CD4-positive, alpha-beta memory T cell (primary cell): ENCODE results near the gene GALNT12. TPM values are rescaled to one million over a fixed set of nuclear protein-coding genes. Genes with fewer than 3 reads are reported as not detected.

Experiments used
- CTCF ChIA-PET: fragments of 350-600 bp; sonication (Branson Sonifier 250); formaldehyde crosslinking; loops from one replicate; lab custom pipeline; 2021; ENCODE audit warnings: inconsistent platforms; ENCODE audit not compliant: partially characterized antibody; lab: Charles Lee
- POLR2A ChIA-PET: fragments of 350-600 bp; sonication (Branson Sonifier 250); formaldehyde crosslinking; loops from one replicate; lab custom pipeline; 2021; ENCODE audit not compliant: partially characterized antibody; lab: Charles Lee
- DNase-seq, 5 donors: peaks; one replicate each; pipeline versions ENCODE4 v3.0.0 to v3.0.0-alpha.2; 2020 to 2022; ENCODE audit warnings: mixed read lengths in 1 of 5
- H3K27ac ChIP-seq: one replicate; pipeline ENCODE4 v1.7.0; 2013; ENCODE audit warnings: low read depth, low read length
- H3K27me3 ChIP-seq: 2 replicates; pipeline ENCODE4 v1.7.0; 2013; ENCODE audit warnings: mild to moderate bottlenecking, low read length, moderate library complexity; ENCODE audit not compliant: insufficient read depth
- H3K36me3 ChIP-seq: 2 replicates; pipeline ENCODE4 v1.7.0; 2013; ENCODE audit warnings: mild to moderate bottlenecking, low read length, moderate library complexity; ENCODE audit not compliant: insufficient read depth
- H3K4me1 ChIP-seq: 2 replicates; pipeline ENCODE4 v1.7.0; 2013; ENCODE audit warnings: mild to moderate bottlenecking, low read length, moderate library complexity; ENCODE audit not compliant: insufficient read depth
- H3K4me3 ChIP-seq, 2 donors: one replicate each; pipeline ENCODE4 v1.7.0; 2013; ENCODE audit warnings: low read length in 2 of 2, mild to moderate bottlenecking in 1 of 2
- H3K9me3 ChIP-seq, 2 donors: one replicate each; pipeline ENCODE4 v1.7.0; 2013; ENCODE audit warnings: low read length in 2 of 2, control low read depth in 1 of 2; ENCODE audit not compliant: control insufficient read depth in 1 of 2
- H3K27ac Mint-ChIP-seq, 7 donors: one replicate each; pipeline ENCODE4 v1.8.0; 2020 to 2021; ENCODE audit warnings: mixed read lengths in 7 of 7, mild to moderate bottlenecking in 6 of 7, inconsistent platforms in 3 of 7, moderate library complexity in 3 of 7
- H3K27me3 Mint-ChIP-seq, 2 donors: one replicate each; pipeline ENCODE4 v1.8.0; 2020 to 2021; ENCODE audit warnings: mixed read lengths in 2 of 2
- H3K36me3 Mint-ChIP-seq, 2 donors: one replicate each; pipeline ENCODE4 v1.8.0; 2020 to 2021; ENCODE audit warnings: mixed read lengths in 2 of 2, inconsistent platforms in 1 of 2, mild to moderate bottlenecking in 1 of 2
- H3K4me1 Mint-ChIP-seq, 4 donors: one replicate each; pipeline ENCODE4 v1.8.0; 2020 to 2021; ENCODE audit warnings: mixed read lengths in 4 of 4, mild to moderate bottlenecking in 1 of 4
- H3K4me3 Mint-ChIP-seq, 8 donors: one replicate each; pipeline ENCODE4 v1.8.0; 2020 to 2021; ENCODE audit warnings: mixed read lengths in 8 of 8, mild to moderate bottlenecking in 7 of 8, moderate library complexity in 6 of 8, inconsistent platforms in 3 of 8
- H3K9me3 Mint-ChIP-seq, 8 donors: one replicate each; pipeline ENCODE4 v1.8.0; 2020 to 2021; ENCODE audit warnings: mixed read lengths in 8 of 8, mild to moderate bottlenecking in 5 of 8, inconsistent platforms in 3 of 8, moderate library complexity in 1 of 8
- intact Hi-C: fragments of 100-400 bp; cut with micrococcal nuclease; formaldehyde crosslinking; loops from one replicate; pipeline ENCODE4 v1.15.1; 2023
- polyA plus RNA-seq, 2 donors: library from polyadenylated mRNA; unstranded; fragments of 300-500 nt; fragmentation: Illumina TruSeq; gene quantifications; one replicate each; pipeline ENCODE4 v1.2.3, GENCODE V29; 2021
- total RNA-seq, 2 experiments: library from RNA; stranded (reverse); gene quantifications; one replicate each; pipeline ENCODE4 v1.2.3, GENCODE V29; 2021

GALNT12 gene
- total and polyA plus RNA-seq, 4 experiments from 2014 or later = 3.1 to 13.8 (median 8.6) TPM

DNA sequence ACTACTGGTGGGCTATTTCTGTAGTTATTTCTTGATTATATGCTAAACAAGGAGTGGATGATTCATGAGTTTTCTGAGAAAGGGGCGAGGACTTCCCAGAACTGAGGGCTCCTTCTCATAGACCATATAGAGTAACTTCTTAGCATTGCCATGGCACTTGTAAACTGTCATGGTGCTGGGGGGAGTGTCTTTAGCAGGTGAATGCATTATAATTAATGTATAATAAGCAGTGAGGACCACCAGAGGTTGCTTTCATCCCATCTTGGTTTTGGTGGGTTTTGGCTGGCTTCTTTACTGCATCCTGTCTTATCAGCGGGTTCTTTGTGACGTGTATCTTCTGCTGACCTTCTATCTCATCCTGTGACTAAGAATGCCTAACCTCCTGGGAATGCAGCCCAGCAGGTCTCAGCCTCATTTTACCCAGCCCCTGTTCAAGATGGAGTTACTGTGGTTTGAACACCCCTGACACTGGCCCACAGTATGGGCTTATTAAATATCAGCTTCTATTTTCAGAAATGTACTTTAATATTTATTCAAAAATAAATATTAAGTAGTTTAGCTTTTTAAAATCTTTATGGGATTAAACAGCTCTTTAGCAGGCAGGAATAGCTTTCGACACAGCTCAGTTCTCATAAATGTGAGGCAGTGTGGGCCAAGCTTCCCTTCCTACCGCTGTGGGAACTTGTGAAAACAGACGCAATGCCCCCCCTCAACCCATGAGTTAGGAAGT is 44.4 kb downstream of the GALNT12 start:
- Histone ChIP-seq H3K4me1 (no peaks in the 10 kb centered on the region), H3K27me3 (no peaks in the 10 kb centered on the region), H3K4me3 (no peak overlapping the region), H3K9me3 (no peaks in the 10 kb centered on the region), H3K36me3 (no peaks in the 10 kb centered on the region), H3K27ac (no peak overlapping the region)
- peaks cover 0 to 4% of the 10 kb centered on the region in 2 donors for H3K36me3 Mint-ChIP-seq
- intact Hi-C loops = no loop called here
- ChIA-PET POLR2A (no interaction called here), CTCF (no interaction called here)
- DNase-seq = no peak
- no peak overlapping the region for H3K4me3 Mint-ChIP-seq
- H3K27ac Mint-ChIP-seq = no peak overlapping the region
- H3K4me1 Mint-ChIP-seq = peaks cover 0 to 8% (median 2%) of the 10 kb centered on the region in 4 donors
- peaks cover 2 to 3% of the 10 kb centered on the region in 2 donors for H3K27me3 Mint-ChIP-seq
- peaks cover 2 to 22% (median 12%) of the 10 kb centered on the region in 8 donors for H3K9me3 Mint-ChIP-seq

- intact Hi-C loops = no loop called here
- no peak overlapping the region for H3K27ac Mint-ChIP-seq
- Histone ChIP-seq H3K4me3 (no peak overlapping the region), H3K9me3 (no peaks in the 10 kb centered on the region), H3K27ac (no peak overlapping the region), H3K27me3 (no peaks in the 10 kb centered on the region), H3K36me3 (no peaks in the 10 kb centered on the region), H3K4me1 (no peaks in the 10 kb centered on the region)
- H3K27me3 Mint-ChIP-seq = peaks cover 2 to 5% of the 10 kb centered on the region in 2 donors
- ChIA-PET POLR2A (no interaction called here), CTCF (no interaction called here)
- H3K9me3 Mint-ChIP-seq = peaks cover 2 to 22% (median 12%) of the 10 kb centered on the region in 8 donors
- H3K4me1 Mint-ChIP-seq = peaks cover 0 to 8% (median 2%) of the 10 kb centered on the region in 4 donors
- no peak overlapping the region for H3K4me3 Mint-ChIP-seq
- DNase-seq = no peak
- peaks cover 0 to 4% of the 10 kb centered on the region in 2 donors for H3K36me3 Mint-ChIP-seq
These were observed 44.9 kb downstream of the GALNT12 start for GRCh38 chr9:98852460-98852734.

- Mint-ChIP-seq H3K9me3 (peaks cover 2 to 22% (median 13%) of the 10 kb centered on the region in 8 donors), H3K4me1 (peaks cover 0 to 8% (median 2%) of the 10 kb centered on the region in 4 donors), H3K27me3 (peaks cover 2 to 7% of the 10 kb centered on the region in 2 donors), H3K4me3 (no peak overlapping the region), H3K36me3 (peaks cover 0 to 4% of the 10 kb centered on the region in 2 donors), H3K27ac (no peak overlapping the region)
- Histone ChIP-seq H3K27ac (no peak overlapping the region), H3K4me1 (no peaks in the 10 kb centered on the region), H3K36me3 (no peaks in the 10 kb centered on the region), H3K9me3 (no peaks in the 10 kb centered on the region), H3K27me3 (no peaks in the 10 kb centered on the region), H3K4me3 (no peak overlapping the region)
- intact Hi-C loops = no loop called here
- CTCF ChIA-PET = no interaction called here
- DNase-seq = no peak
- POLR2A ChIA-PET = no interaction called here
These were observed 45.5 kb downstream of the GALNT12 start for GRCh38 chr9:98852961-98853360.

DNA sequence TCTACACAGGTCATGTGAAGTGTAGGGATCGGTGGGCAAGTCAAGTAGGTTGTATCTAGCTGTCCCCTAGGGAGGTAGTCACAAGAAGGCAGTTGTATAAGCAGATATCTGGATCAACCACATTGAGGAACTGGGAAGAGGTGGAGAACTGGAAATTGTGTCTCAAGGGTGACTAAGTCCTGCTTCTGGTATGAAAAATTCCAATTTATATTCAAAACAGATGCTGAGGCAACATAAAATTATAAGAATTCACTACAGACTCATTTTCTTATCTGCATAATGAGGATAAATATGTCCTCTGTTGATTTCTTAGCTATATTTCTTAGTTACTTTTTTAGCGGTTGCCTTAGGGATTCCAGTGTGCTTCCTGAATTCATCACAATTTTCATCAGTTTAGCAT is 46.8 kb downstream of the GALNT12 start:
- Histone ChIP-seq H3K4me3 (no peak overlapping the region), H3K27me3 (no peaks in the 10 kb centered on the region), H3K27ac (no peak overlapping the region), H3K36me3 (no peaks in the 10 kb centered on the region), H3K9me3 (no peaks in the 10 kb centered on the region), H3K4me1 (no peaks in the 10 kb centered on the region)
- intact Hi-C loops = no loop called here
- H3K27ac Mint-ChIP-seq = no peak overlapping the region
- H3K9me3 Mint-ChIP-seq = peaks cover 2 to 22% (median 13%) of the 10 kb centered on the region in 8 donors
- peaks cover 0 to 3% (median 0%) of the 10 kb centered on the region in 4 donors for H3K4me1 Mint-ChIP-seq
- no peak for DNase-seq
- H3K36me3 Mint-ChIP-seq = no peaks in the 10 kb centered on the region
- ChIA-PET CTCF (no interaction called here), POLR2A (no interaction called here)
- H3K27me3 Mint-ChIP-seq = peaks cover 7 to 8% of the 10 kb centered on the region in 2 donors
- no peak overlapping the region for H3K4me3 Mint-ChIP-seq

GRCh38 chr9:98855592-98855991 is 48.1 kb downstream of the GALNT12 start:
- Histone ChIP-seq H3K4me3 (no peak overlapping the region), H3K9me3 (no peaks in the 10 kb centered on the region), H3K27me3 (no peaks in the 10 kb centered on the region), H3K4me1 (no peaks in the 10 kb centered on the region), H3K36me3 (no peaks in the 10 kb centered on the region), H3K27ac (no peak overlapping the region)
- Mint-ChIP-seq H3K4me3 (no peak overlapping the region), H3K36me3 (no peaks in the 10 kb centered on the region), H3K4me1 (peaks cover 0 to 3% (median 0%) of the 10 kb centered on the region in 4 donors), H3K27me3 (peaks cover 9 to 12% of the 10 kb centered on the region in 2 donors), H3K9me3 (peaks cover 2 to 22% (median 13%) of the 10 kb centered on the region in 8 donors), H3K27ac (no peak overlapping the region)
- no peak for DNase-seq
- ChIA-PET CTCF (no interaction called here), POLR2A (no interaction called here)
- intact Hi-C loops = no loop called here

DNA sequence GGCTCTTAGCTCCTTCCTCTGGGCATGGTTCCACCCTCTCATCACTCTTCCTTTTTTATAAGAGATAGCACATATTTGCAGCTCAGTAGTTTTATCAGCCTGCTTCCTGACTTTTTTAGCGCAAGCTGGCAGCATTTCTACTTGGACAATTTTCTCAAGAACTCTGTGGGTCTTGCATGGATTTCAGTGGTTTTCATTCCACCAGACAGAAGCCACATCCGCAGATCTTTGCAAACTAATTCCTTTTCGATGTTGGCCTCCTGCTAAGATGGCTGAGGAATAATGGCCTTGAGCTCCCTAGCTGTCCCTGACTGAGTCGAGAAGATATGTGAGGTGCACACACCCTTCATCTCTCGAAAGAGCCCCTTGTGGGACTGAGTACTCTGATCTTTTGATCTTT is 49.5 kb downstream of the GALNT12 start:
- intact Hi-C loops = no loop called here
- CTCF ChIA-PET = interaction anchor here (2.7 kb wide), 1 partner anchor 9 kb away, joined by 12 read pairs; no protein-coding TSS in a partner anchor
- H3K27me3 Mint-ChIP-seq = peaks cover 9 to 16% of the 10 kb centered on the region in 2 donors
- DNase-seq = no peak
- H3K27ac Mint-ChIP-seq = no peak overlapping the region
- Histone ChIP-seq H3K9me3 (no peaks in the 10 kb centered on the region), H3K4me3 (no peak overlapping the region), H3K27ac (no peak overlapping the region), H3K27me3 (no peaks in the 10 kb centered on the region), H3K36me3 (no peaks in the 10 kb centered on the region), H3K4me1 (no peaks in the 10 kb centered on the region)
- no peaks in the 10 kb centered on the region for H3K36me3 Mint-ChIP-seq
- POLR2A ChIA-PET = no interaction called here
- no peaks in the 10 kb centered on the region for H3K4me1 Mint-ChIP-seq
- no peak overlapping the region for H3K4me3 Mint-ChIP-seq
- peaks cover 2 to 22% (median 13%) of the 10 kb centered on the region in 8 donors for H3K9me3 Mint-ChIP-seq

GRCh38 chr9:98859941-98860340 is 52.5 kb downstream of the GALNT12 start:
- Mint-ChIP-seq H3K36me3 (no peaks in the 10 kb centered on the region), H3K27ac (no peak overlapping the region), H3K9me3 (peaks cover 2 to 18% (median 11%) of the 10 kb centered on the region in 8 donors), H3K4me3 (no peak overlapping the region), H3K4me1 (no peaks in the 10 kb centered on the region), H3K27me3 (peaks cover 10 to 22% of the 10 kb centered on the region in 2 donors)
- CTCF ChIA-PET = interaction anchor here (0.5 kb wide), 1 partner anchor 13 kb away, joined by 3 read pairs; no protein-coding TSS in a partner anchor
- H3K4me3 ChIP-seq = no peak overlapping the region
- no peaks in the 10 kb centered on the region for H3K4me1 ChIP-seq
- POLR2A ChIA-PET = no interaction called here
- intact Hi-C loops = no loop called here
- DNase-seq = no peak
- no peaks in the 10 kb centered on the region for H3K36me3 ChIP-seq
- no peak overlapping the region for H3K27ac ChIP-seq
- no peaks in the 10 kb centered on the region for H3K27me3 ChIP-seq
- no peaks in the 10 kb centered on the region for H3K9me3 ChIP-seq
